IMR-90 (cell line): ENCODE data around the gene CEMIP2.

Experiments
- CEBPB ChIP-seq: IDR thresholded peaks from 2 replicates; pipeline ENCODE4 v1.6.1; 2012; ENCODE audit warnings: low read depth, low read length, improper control_type of control experiment
- CTCF ChIP-seq: conservative IDR thresholded peaks from 2 replicates; pipeline ENCODE4 v1.5.1; 2012; ENCODE audit warnings: mild to moderate bottlenecking, low read depth, low read length, improper control_type of control experiment
- FOS ChIP-seq: fragments of 150-350 bp; IDR thresholded peaks from 2 replicates; pipeline ENCODE4 v1.6.1; 2016; ENCODE audit warnings: low read depth, low read length
- MXI1 ChIP-seq: IDR thresholded peaks from 2 replicates; pipeline ENCODE4 v1.6.1; 2012; ENCODE audit warnings: low read depth, mild to moderate bottlenecking, low read length, moderate library complexity, borderline replicate concordance
- POLR2A ChIP-seq: IDR thresholded peaks from 2 replicates; pipeline ENCODE4 v1.6.1; 2012; ENCODE audit warnings: mild to moderate bottlenecking, low read depth, low read length
- RCOR1 ChIP-seq: IDR thresholded peaks from 2 replicates; pipeline ENCODE4 v1.6.1; 2012; ENCODE audit warnings: mild to moderate bottlenecking, low read length, improper control_type of control experiment; ENCODE audit not compliant: insufficient replicate concordance

GRCh38 chr9:71791875-71792274 is 23.6 kb upstream of the CEMIP2 start:
- no peak for TF ChIP-seq FOS
- no peak for TF ChIP-seq RCOR1
- no peak for TF ChIP-seq CTCF
- no peak for TF ChIP-seq POLR2A
- TF ChIP-seq CEBPB: no peak
- TF ChIP-seq MXI1: no peak
